Measurements from ENCODE around the gene OSM. TPM values are rescaled to one million over a fixed set of nuclear protein-coding genes. Genes with fewer than 3 reads are reported as not detected.

Gene OSM
- total RNA-seq, 1 donor from 2014 or later, result not detected

DNA sequence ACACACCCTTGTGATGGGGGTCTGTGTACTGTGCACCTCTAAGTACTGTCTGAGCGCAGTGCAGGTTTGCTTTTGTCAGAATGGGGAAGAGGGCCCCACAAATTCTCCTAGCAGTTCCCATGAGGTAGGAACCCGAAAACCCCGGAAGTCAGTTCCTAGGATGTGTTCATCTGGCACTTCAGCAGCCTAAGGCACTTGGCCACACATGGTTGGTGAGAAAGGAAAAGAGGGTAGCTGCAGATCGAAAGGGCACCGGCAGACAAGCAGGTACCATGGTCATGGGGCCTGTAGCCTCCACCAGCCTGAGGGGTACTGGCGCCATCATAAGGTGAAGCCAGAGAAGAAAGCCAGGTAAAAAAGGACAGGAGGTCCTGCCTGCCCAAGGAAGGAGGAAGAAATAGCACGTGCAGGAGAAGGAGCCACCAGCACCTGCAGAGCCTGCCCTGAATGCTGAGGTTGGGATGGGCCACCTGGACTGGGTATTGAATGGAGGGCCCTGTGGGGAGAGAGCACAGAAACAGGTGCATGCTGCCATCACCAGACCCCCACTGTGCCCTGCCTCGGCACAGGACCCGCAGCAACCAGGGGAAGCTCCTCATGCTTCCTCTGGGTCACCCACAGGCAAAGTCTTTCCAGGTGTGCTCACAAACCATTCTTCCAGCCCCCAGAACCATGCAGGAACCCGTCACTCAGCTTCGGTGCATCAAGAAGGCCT is 30.8 kb upstream of the OSM start:
- DNase-seq (ENCODE audit: low read depth), result no peak
- H3K4me3 ChIP-seq (ENCODE audit: low read depth, low read length), result no peak overlapping the region
- TF ChIP-seq, protein P1, sequence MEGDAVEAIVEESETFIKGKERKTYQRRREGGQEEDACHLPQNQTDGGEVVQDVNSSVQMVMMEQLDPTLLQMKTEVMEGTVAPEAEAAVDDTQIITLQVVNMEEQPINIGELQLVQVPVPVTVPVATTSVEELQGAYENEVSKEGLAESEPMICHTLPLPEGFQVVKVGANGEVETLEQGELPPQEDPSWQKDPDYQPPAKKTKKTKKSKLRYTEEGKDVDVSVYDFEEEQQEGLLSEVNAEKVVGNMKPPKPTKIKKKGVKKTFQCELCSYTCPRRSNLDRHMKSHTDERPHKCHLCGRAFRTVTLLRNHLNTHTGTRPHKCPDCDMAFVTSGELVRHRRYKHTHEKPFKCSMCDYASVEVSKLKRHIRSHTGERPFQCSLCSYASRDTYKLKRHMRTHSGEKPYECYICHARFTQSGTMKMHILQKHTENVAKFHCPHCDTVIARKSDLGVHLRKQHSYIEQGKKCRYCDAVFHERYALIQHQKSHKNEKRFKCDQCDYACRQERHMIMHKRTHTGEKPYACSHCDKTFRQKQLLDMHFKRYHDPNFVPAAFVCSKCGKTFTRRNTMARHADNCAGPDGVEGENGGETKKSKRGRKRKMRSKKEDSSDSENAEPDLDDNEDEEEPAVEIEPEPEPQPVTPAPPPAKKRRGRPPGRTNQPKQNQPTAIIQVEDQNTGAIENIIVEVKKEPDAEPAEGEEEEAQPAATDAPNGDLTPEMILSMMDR (conservative IDR thresholded peaks at IDR 0.05; ENCODE audit: low read depth, low read length), result no peak

- DNase-seq (ENCODE audit: low read depth), result no peak
- TF ChIP-seq, protein P1 (conservative IDR thresholded peaks at IDR 0.05; ENCODE audit: low read depth, low read length), result no peak
- no peak overlapping the region for H3K4me3 ChIP-seq (ENCODE audit: low read depth, low read length)
Measured at GRCh38 chr22:30296833-30297232, 30.2 kb upstream of the OSM start.

- no peak overlapping the region for H3K4me3 ChIP-seq (ENCODE audit: low read depth, low read length)
- DNase-seq (ENCODE audit: low read depth), result no peak
- TF ChIP-seq, protein P1 (conservative IDR thresholded peaks at IDR 0.05; ENCODE audit: low read depth, low read length), result no peak
Measured at GRCh38 chr22:30296324-30296723, 29.7 kb upstream of the OSM start.

DNA sequence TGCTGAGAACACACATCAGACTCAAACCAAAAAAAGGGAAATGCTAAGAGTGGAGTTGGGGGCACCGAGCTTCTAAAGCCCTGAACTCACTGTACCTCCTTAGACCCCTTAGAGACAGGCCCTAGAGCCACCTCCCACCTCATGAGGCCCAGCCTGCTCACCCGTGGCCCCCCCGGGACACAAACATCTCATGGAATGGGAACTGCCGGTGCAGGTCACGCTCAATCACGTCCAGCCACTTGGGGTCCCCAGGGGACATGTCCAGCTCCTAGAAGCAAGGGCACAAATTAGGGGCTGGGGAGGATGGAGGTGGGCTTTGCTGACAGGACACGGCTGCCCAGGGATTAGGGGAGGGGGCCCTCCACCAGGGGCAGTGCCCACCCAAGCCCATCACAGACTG is 28.9 kb upstream of the OSM start:
- H3K4me3 ChIP-seq (ENCODE audit: low read depth, low read length), result no peak overlapping the region
- TF ChIP-seq, protein P1 (conservative IDR thresholded peaks at IDR 0.05; ENCODE audit: low read depth, low read length), result no peak
- DNase-seq (ENCODE audit: low read depth), result no peak

DNA sequence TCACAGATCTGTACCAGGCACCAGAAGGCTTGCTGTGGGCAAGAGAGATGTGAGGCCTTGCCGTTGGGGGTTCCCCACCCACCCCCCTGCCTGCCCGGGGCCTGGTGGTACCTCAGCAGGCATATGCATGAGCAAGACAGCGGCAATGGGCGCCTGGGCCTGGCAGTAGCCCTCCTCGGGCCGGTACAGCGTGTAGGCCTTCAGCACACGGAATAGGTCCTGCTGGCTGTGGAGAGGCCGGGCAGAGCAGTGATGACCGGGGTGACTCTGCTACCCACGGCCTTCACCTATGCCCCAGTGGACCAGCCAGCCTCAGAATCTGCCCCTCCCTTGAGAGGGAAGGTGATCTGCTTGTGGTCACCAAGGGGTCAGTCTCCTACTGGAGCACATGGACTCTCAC is 28.2 kb upstream of the OSM start:
- TF ChIP-seq, protein P1 (conservative IDR thresholded peaks at IDR 0.05; ENCODE audit: low read depth, low read length), result no peak
- H3K4me3 ChIP-seq (ENCODE audit: low read depth, low read length), result no peak overlapping the region
- no peak for DNase-seq (ENCODE audit: low read depth)

DNA sequence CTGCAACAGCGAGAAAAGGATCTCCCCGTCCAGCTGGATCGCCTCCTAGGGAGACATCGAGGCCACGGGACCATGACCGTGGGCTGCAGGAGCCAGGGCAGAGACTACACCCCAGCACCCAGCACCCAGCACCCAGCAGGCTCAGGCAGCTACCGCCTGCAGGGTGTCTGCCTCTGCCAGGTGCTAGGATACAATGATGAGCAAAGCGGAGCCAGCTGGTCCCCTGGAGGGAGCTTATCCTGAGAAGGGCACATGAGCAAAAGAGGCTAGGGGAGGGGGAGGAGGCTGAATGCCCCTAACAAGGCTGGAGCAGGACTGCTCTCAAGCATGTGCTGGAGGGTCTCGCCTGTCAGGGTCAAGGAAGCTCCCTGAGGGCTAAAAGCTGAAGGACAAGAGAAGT is 27.4 kb upstream of the OSM start:
- DNase-seq (ENCODE audit: low read depth), result no peak
- H3K4me3 ChIP-seq (ENCODE audit: low read depth, low read length), result no peak overlapping the region
- TF ChIP-seq, protein P1 (conservative IDR thresholded peaks at IDR 0.05; ENCODE audit: low read depth, low read length), result no peak

- TF ChIP-seq, protein P1 (conservative IDR thresholded peaks at IDR 0.05; ENCODE audit: low read depth, low read length), result no peak
- no peak for DNase-seq (ENCODE audit: low read depth)
- no peak overlapping the region for H3K4me3 ChIP-seq (ENCODE audit: low read depth, low read length)
Measured at GRCh38 chr22:30293026-30293425, 26.4 kb upstream of the OSM start.

Data from epithelial cell of proximal tubule (primary cell).